Osteocyte (in vitro differentiated cells): ENCODE results near the gene ACOT12. TPM values are rescaled to one million over a fixed set of nuclear protein-coding genes. Genes with fewer than 3 reads are reported as not detected.
"Not testable (repeated sequence)": the region's sequence is repeated elsewhere in the genome, so short reads cannot be mapped to it uniquely, and the experiment has no call there.

Experiments
- DNase-seq: peaks from one replicate; pipeline ENCODE4 v3.0.0; 2021; ENCODE audit warnings: mixed read lengths; ENCODE audit not compliant: unreplicated experiment; ENCODE audit errors: extremely low spot score
- H3K27ac Mint-ChIP-seq: one replicate; pipeline ENCODE4 v1.8.0; 2021; ENCODE audit warnings: mild to moderate bottlenecking, mixed read lengths; ENCODE audit not compliant: unreplicated experiment
- H3K27me3 Mint-ChIP-seq: one replicate; pipeline ENCODE4 v1.8.0; 2021; ENCODE audit warnings: mixed read lengths; ENCODE audit not compliant: unreplicated experiment
- H3K36me3 Mint-ChIP-seq: one replicate; pipeline ENCODE4 v1.8.0; 2021; ENCODE audit warnings: mixed read lengths; ENCODE audit not compliant: unreplicated experiment
- H3K4me1 Mint-ChIP-seq: one replicate; pipeline ENCODE4 v1.8.0; 2021; ENCODE audit warnings: mixed read lengths; ENCODE audit not compliant: unreplicated experiment
- H3K4me3 Mint-ChIP-seq: one replicate; pipeline ENCODE4 v1.8.0; 2021; ENCODE audit warnings: mild to moderate bottlenecking, moderate library complexity, mixed read lengths; ENCODE audit not compliant: unreplicated experiment
- H3K9me3 Mint-ChIP-seq: one replicate; pipeline ENCODE4 v1.8.0; 2021; ENCODE audit warnings: mixed read lengths; ENCODE audit not compliant: unreplicated experiment
- total RNA-seq: library from RNA; stranded (reverse); gene quantifications from 2 replicates; pipeline ENCODE4 v1.2.1, GENCODE V29; 2021
- TF ChIP-seq, protein P1 (sequence below): fragments of 200-600 bp; sonication (generic); IDR thresholded peaks from 2 replicates; pipeline ENCODE4 v1.5.0; 2021; ENCODE audit warnings: antibody characterized with exemption, mild to moderate bottlenecking, moderate library complexity

ACOT12 gene
- total RNA-seq, 1 donor from 2014 or later, result not detected

DNA sequence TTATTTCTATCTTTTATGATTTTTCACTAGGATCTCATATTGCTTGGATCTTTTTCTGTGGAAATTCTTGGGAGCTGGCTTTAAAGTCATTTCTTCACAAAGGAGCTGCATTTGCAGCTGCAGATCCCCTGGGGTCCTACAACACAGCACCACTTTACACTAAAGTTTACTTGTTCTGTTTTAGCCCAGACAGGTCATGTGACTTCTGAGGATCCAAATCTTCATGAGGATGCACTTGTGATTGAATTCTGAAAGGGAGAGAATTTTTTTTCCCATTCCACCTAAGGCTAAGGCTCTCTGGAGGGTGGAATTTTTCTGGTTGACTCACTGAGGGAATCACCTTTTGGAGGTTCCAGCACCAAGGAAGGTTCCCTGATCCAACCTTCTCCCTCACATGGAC, 43.4 kb downstream of the ACOT12 start:
- Mint-ChIP-seq H3K4me1 (no peaks in the 10 kb centered on the region), H3K36me3 (no peaks in the 10 kb centered on the region), H3K27ac (no peak overlapping the region), H3K4me3 (no peak overlapping the region), H3K27me3 (peaks cover 15% of the 10 kb centered on the region), H3K9me3 (no peaks in the 10 kb centered on the region)
- DNase-seq, result no peak
- TF ChIP-seq, protein P1, sequence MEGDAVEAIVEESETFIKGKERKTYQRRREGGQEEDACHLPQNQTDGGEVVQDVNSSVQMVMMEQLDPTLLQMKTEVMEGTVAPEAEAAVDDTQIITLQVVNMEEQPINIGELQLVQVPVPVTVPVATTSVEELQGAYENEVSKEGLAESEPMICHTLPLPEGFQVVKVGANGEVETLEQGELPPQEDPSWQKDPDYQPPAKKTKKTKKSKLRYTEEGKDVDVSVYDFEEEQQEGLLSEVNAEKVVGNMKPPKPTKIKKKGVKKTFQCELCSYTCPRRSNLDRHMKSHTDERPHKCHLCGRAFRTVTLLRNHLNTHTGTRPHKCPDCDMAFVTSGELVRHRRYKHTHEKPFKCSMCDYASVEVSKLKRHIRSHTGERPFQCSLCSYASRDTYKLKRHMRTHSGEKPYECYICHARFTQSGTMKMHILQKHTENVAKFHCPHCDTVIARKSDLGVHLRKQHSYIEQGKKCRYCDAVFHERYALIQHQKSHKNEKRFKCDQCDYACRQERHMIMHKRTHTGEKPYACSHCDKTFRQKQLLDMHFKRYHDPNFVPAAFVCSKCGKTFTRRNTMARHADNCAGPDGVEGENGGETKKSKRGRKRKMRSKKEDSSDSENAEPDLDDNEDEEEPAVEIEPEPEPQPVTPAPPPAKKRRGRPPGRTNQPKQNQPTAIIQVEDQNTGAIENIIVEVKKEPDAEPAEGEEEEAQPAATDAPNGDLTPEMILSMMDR, result no peak

DNA sequence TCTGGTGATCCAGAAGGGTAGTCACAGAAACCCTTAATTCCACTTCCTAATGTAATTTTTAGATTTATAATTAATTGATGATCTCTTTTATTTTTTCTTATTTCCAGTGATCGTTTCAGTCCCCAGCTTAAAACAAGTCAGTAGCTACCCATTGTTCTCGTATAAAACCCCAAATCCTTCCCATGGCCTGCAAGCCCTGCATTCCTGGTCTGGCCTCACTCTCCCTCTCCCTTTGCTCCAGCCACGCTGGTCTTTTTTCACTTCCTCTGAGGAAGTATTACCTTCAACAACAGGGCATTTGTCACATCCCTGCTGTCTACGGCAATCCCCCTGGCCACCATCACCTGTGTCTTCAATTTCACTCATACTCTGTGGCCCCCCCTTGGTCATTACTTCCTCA, 44.8 kb downstream of the ACOT12 start:
- H3K27ac Mint-ChIP-seq, result no peak overlapping the region
- H3K4me3 Mint-ChIP-seq, result no peak overlapping the region
- no peaks in the 10 kb centered on the region for H3K9me3 Mint-ChIP-seq
- H3K27me3 Mint-ChIP-seq, result peaks cover 19% of the 10 kb centered on the region
- no peaks in the 10 kb centered on the region for H3K4me1 Mint-ChIP-seq
- TF ChIP-seq, protein P1, result no peak
- no peaks in the 10 kb centered on the region for H3K36me3 Mint-ChIP-seq
- no peak for DNase-seq

DNA sequence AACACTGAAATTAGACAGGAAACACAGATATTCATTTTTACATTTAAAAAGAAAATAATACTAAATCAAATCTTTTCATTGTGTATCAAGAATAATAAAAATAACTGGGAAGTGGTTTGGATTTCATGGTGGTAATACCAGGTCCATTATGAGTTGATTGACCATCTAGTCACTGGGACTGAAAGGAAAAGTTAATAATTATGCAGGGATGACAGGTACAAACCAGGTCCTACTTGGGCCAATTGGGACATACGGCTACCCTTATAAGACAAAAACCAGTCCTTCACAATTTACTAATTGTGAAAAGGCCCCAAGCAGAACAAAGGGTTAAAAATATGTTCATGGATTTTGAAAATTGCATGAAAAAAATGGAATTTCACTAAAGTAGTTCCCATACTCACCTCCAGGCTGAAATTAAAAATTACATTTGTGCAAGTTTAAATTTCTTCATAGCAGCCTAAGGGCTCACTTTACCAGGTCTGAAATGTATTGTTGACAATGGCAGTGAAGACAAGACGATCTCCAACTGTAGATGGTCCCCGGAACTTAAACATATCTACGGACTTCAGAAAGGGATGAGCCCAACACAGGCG, 48.4 kb downstream of the ACOT12 start:
- H3K27ac Mint-ChIP-seq, result no peak overlapping the region
- peaks cover 9% of the 10 kb centered on the region for H3K27me3 Mint-ChIP-seq

DNA sequence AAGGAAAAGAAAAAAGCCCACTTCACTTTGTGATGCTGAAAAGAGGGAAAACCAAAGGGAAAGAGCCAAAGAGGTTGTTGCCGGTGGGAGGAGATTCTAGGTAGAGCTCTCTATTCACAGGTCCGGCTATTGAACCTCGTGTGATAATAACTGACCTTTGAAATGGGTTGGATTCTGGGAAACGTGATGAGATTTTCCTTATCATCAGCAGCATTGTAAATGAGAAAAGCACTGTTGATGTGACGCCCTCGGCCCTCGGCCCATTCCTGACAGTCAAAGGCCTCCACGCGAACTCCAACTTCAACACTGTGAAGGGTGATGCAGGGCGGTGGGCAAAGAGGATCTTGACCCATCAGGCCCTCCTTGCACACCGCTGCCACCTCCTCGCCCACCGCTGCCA, 49.2 kb downstream of the ACOT12 start:
- TF ChIP-seq, protein P1, result no peak
- Mint-ChIP-seq H3K4me1 (no peaks in the 10 kb centered on the region), H3K36me3 (no peaks in the 10 kb centered on the region), H3K27ac (no peak overlapping the region), H3K9me3 (no peaks in the 10 kb centered on the region), H3K27me3 (peaks cover 9% of the 10 kb centered on the region), H3K4me3 (no peak overlapping the region)
- no peak for DNase-seq

More for the DNA sequence above, 48.4 kb downstream of the ACOT12 start:
- no peak for DNase-seq
- no peaks in the 10 kb centered on the region for H3K4me1 Mint-ChIP-seq
- TF ChIP-seq, protein P1, result no peak
- no peak overlapping the region for H3K4me3 Mint-ChIP-seq
- no peaks in the 10 kb centered on the region for H3K36me3 Mint-ChIP-seq
- H3K9me3 Mint-ChIP-seq, result no peaks in the 10 kb centered on the region

DNA sequence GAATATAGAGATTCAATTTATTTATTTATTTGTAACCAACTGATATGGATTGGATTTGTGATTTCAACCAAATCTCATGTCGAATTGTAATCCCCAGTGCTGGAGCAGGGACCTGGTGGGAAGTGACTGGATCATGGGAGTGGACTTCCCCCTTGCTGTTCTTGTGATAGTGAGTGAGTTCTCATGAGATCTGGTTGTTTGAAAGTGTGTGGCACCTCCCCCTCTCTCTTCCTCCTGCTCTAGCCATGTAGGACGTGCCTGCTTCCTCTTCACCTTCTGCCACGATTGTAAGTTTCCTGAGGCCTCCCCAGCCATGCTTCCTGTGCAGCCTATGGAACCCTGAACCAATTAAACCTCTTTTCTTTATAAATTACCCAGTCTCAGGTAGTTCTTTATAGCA, 55.7 kb downstream of the ACOT12 start:
- not testable (repeated sequence) for DNase-seq, H3K4me1 Mint-ChIP-seq, H3K4me3 Mint-ChIP-seq, H3K27me3 Mint-ChIP-seq, H3K27ac Mint-ChIP-seq, H3K36me3 Mint-ChIP-seq, H3K9me3 Mint-ChIP-seq

DNA sequence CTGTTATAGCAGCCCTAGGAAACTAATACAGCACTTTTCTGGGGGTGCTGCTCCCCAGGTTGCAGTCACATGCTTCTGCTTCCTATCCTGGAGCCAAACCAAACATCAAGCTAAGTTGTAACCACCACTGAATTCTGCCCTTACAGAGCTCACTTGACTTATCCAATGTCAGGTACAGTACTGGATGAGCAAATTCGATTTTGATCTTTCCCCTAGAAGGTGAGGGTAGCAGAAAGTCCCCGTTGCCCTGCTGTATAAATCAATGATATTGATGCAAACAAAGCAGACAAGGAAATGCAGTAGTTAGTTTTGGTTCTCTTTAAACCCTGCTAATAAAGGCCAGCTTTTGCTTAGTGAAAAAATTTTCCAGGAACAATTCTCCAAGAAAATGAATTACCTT, 56.1 kb downstream of the ACOT12 start:
- H3K4me1 Mint-ChIP-seq, result no peaks in the 10 kb centered on the region

More for the DNA sequence above, 56.1 kb downstream of the ACOT12 start:
- Mint-ChIP-seq H3K27me3 (peaks cover 7% of the 10 kb centered on the region), H3K36me3 (no peaks in the 10 kb centered on the region), H3K4me3 (no peak overlapping the region), H3K27ac (no peak overlapping the region), H3K9me3 (no peaks in the 10 kb centered on the region)
- DNase-seq, result no peak
- TF ChIP-seq, protein P1, result no peak
